Caco-2 (cell line): ENCODE measurements around the gene GNG3. TPM values are rescaled to one million over a fixed set of nuclear protein-coding genes. Genes with fewer than 3 reads are reported as not detected.

ENCODE experiments used
- BruUV-seq: library from RNA; stranded (reverse); fragments of 400-500 nt; replicated peaks from 2 replicates; lab custom pipeline; 2021; lab: Mats Ljungman, UMichigan
- CTCF ChIA-PET: fragments of 300-600 bp; sonication (Branson Sonifier 250); formaldehyde crosslinking; loops from one replicate; lab custom pipeline; 2022; ENCODE audit warnings: antibody characterized with exemption; lab: Charles Lee
- POLR2A ChIA-PET: fragments of 300-600 bp; sonication (Branson Sonifier 250); formaldehyde crosslinking; loops from one replicate; lab custom pipeline; 2022; ENCODE audit warnings: antibody characterized with exemption; lab: Charles Lee
- DNase-seq, 2 experiments: peaks; one replicate each; pipeline versions ENCODE4 v3.0.0 to v3.0.0-alpha.2; 2020 to 2022
- H3K27me3 ChIP-seq: replicated peaks from 2 replicates; pipeline ENCODE4 v1.6.0; 2011; ENCODE audit warnings: low read length; ENCODE audit not compliant: control insufficient read depth, insufficient read depth
- H3K36me3 ChIP-seq: 2 replicates; pipeline ENCODE4 v1.5.1; 2011; ENCODE audit warnings: low read length; ENCODE audit not compliant: control insufficient read depth, insufficient read depth
- H3K4me1 ChIP-seq: fragments of 250-450 bp; sonication (Bioruptor Pico); 2 replicates; pipeline ENCODE4 v1.5.1; 2020; ENCODE audit warnings: mild to moderate bottlenecking
- H3K4me3 ChIP-seq: 2 replicates; pipeline ENCODE4 v1.5.1; 2011; ENCODE audit warnings: low read depth, mild to moderate bottlenecking, control low read depth, low read length
- H3K9me3 ChIP-seq: fragments of 250-450 bp; sonication (Bioruptor Pico); 2 replicates; pipeline ENCODE4 v1.5.1; 2020; ENCODE audit warnings: mild to moderate bottlenecking, moderate library complexity
- H3K27ac Mint-ChIP-seq: one replicate; pipeline ENCODE4 v1.8.0; 2022; ENCODE audit warnings: mixed read lengths; ENCODE audit not compliant: unreplicated experiment
- H3K27me3 Mint-ChIP-seq: one replicate; pipeline ENCODE4 v1.8.0; 2022; ENCODE audit warnings: mixed read lengths; ENCODE audit not compliant: insufficient read depth, unreplicated experiment
- H3K36me3 Mint-ChIP-seq: one replicate; pipeline ENCODE4 v1.8.0; 2022; ENCODE audit warnings: mild to moderate bottlenecking, mixed read lengths; ENCODE audit not compliant: insufficient read depth, unreplicated experiment
- H3K4me1 Mint-ChIP-seq: one replicate; pipeline ENCODE4 v1.8.0; 2022; ENCODE audit warnings: low read depth, mixed read lengths; ENCODE audit not compliant: unreplicated experiment
- H3K4me3 Mint-ChIP-seq: one replicate; pipeline ENCODE4 v1.8.0; 2022; ENCODE audit warnings: mild to moderate bottlenecking, moderate library complexity, mixed read lengths; ENCODE audit not compliant: unreplicated experiment
- H3K9me3 Mint-ChIP-seq: one replicate; pipeline ENCODE4 v1.8.0; 2022; ENCODE audit warnings: mixed read lengths; ENCODE audit not compliant: unreplicated experiment
- CTCF ChIP-seq, 2 experiments: fragments of 200-600 bp in 1 of 2; IDR thresholded peaks; 1 replicate in 1 of 2; 2 replicates in 1 of 2; pipeline versions ENCODE4 v1.5.1 to v1.8.0; 2011 to 2022; ENCODE audit warnings: antibody characterized with exemption in 1 of 2, control low read depth in 1 of 2, inconsistent platforms in 1 of 2, low read depth in 1 of 2, low read length in 1 of 2, mild to moderate bottlenecking in 1 of 2, moderate library complexity in 1 of 2; ENCODE audit not compliant: insufficient read depth in 1 of 2, severe bottlenecking in 1 of 2, unreplicated experiment in 1 of 2
- intact Hi-C: fragments of 100-400 bp; cut with micrococcal nuclease; formaldehyde crosslinking; loops from one replicate; pipeline ENCODE4 v1.10.0; 2022; ENCODE audit not compliant: unreplicated experiment
- total RNA-seq: library from RNA; stranded (reverse); gene quantifications from 2 replicates; pipeline ENCODE4 v1.2.3, GENCODE V29; 2022

The GNG3 gene
- total RNA-seq, 1 experiment from 2014 or later = not detected

GRCh38 chr11:62682518-62682917 is 25.0 kb upstream of the GNG3 start:
- CTCF ChIA-PET = interaction anchor here (0.6 kb wide), 1 partner anchor 341 kb away, joined by 5 read pairs; no protein-coding TSS in a partner anchor
- no peaks in the 10 kb centered on the region for H3K27me3 ChIP-seq
- H3K4me1 ChIP-seq = no peaks in the 10 kb centered on the region; the same call in 1 of the 2 replicates
- intact Hi-C loops = no loop called here
- no peaks in the 10 kb centered on the region for H3K27me3 Mint-ChIP-seq
- H3K9me3 ChIP-seq = no peaks in the 10 kb centered on the region
- BruUV-seq = no TSS peak
- no peaks in the 10 kb centered on the region for H3K36me3 ChIP-seq
- H3K4me3 Mint-ChIP-seq = no peak overlapping the region
- DNase-seq = no peak
- peaks cover 7% of the 10 kb centered on the region for H3K4me1 Mint-ChIP-seq
- no peaks in the 10 kb centered on the region for H3K9me3 Mint-ChIP-seq
- H3K36me3 Mint-ChIP-seq = peaks cover 7% of the 10 kb centered on the region
- POLR2A ChIA-PET = no interaction called here
- H3K27ac Mint-ChIP-seq = no peak overlapping the region
- no peak overlapping the region for H3K4me3 ChIP-seq
- TF ChIP-seq CTCF (IDR thresholded peaks at IDR 0.05; ENCODE audit: insufficient read depth in 1 of 2, low read depth in 1 of 2, low read length in 1 of 2, severe bottlenecking in 1 of 2, unreplicated experiment in 1 of 2) = no peak

GRCh38 chr11:62687508-62688396 is 19.7 kb upstream of the GNG3 start:
- POLR2A ChIA-PET = no interaction called here
- no peaks in the 10 kb centered on the region for H3K4me1 Mint-ChIP-seq

More at GRCh38 chr11:62687508-62688396, 19.7 kb upstream of the GNG3 start:
- BruUV-seq = no TSS peak
- H3K27ac Mint-ChIP-seq = no peak overlapping the region
- peaks cover 14% of the 10 kb centered on the region for H3K36me3 Mint-ChIP-seq
- intact Hi-C loops = no loop called here
- no peaks in the 10 kb centered on the region for H3K27me3 Mint-ChIP-seq
- Histone ChIP-seq H3K36me3 (peaks cover 1% of the 10 kb centered on the region), H3K4me1 (no peaks in the 10 kb centered on the region), H3K27me3 (no peaks in the 10 kb centered on the region), H3K4me3 (no peak overlapping the region), H3K9me3 (no peaks in the 10 kb centered on the region)
- no peak for TF ChIP-seq CTCF (IDR thresholded peaks at IDR 0.05; ENCODE audit: insufficient read depth in 1 of 2, low read depth in 1 of 2, low read length in 1 of 2, severe bottlenecking in 1 of 2, unreplicated experiment in 1 of 2)
- DNase-seq = no peak
- H3K4me3 Mint-ChIP-seq = no peak overlapping the region
- H3K9me3 Mint-ChIP-seq = no peaks in the 10 kb centered on the region
- CTCF ChIA-PET = interaction anchor here (0.9 kb wide), 1 partner anchor 16 kb away, joined by 3 read pairs; the partner anchor contains the start of gene UQCC3
